DOHH2 (cell line): Measurements from ENCODE around the gene PCDH17.

Experiments
- H3F3A ChIP-seq: fragments of 200-600 bp; sonication (generic), shearing (Covaris generic); 2 replicates; pipeline ENCODE4 v1.6.0; 2016; ENCODE audit warnings: antibody characterized with exemption, mild to moderate bottlenecking; ENCODE audit not compliant: control insufficient read depth, insufficient read depth
- H3K27ac ChIP-seq: fragments of 200-600 bp; sonication (generic); 2 replicates; pipeline ENCODE4 v1.5.1; 2014; ENCODE audit warnings: low read depth, mild to moderate bottlenecking, low read length, moderate library complexity
- H3K27me3 ChIP-seq: fragments of 200-600 bp; sonication (generic); 2 replicates; pipeline ENCODE4 v1.6.1; 2014; ENCODE audit warnings: mild to moderate bottlenecking, low read length, mixed read lengths; ENCODE audit not compliant: control insufficient read depth
- H3K36me3 ChIP-seq: fragments of 200-600 bp; sonication (generic); 2 replicates; pipeline ENCODE4 v1.6.1; 2014; ENCODE audit warnings: mild to moderate bottlenecking, low read length, moderate library complexity, mixed read lengths; ENCODE audit not compliant: control insufficient read depth
- H3K4me1 ChIP-seq: fragments of 200-600 bp; sonication (generic); 2 replicates; pipeline ENCODE4 v1.6.1; 2014; ENCODE audit warnings: mild to moderate bottlenecking, low read length, mixed read lengths; ENCODE audit not compliant: control insufficient read depth
- H3K4me2 ChIP-seq: fragments of 200-600 bp; sonication (generic); 2 replicates; pipeline ENCODE4 v1.6.0; 2014; ENCODE audit warnings: mild to moderate bottlenecking, low read length, moderate library complexity
- H3K4me3 ChIP-seq: fragments of 200-600 bp; sonication (generic); 2 replicates; pipeline ENCODE4 v1.5.1; 2014; ENCODE audit warnings: mild to moderate bottlenecking, low read length, mixed read lengths
- H3K79me2 ChIP-seq: fragments of 200-600 bp; sonication (generic); 2 replicates; pipeline ENCODE4 v1.6.1; 2014; ENCODE audit warnings: mild to moderate bottlenecking, low read length, mixed read lengths; ENCODE audit not compliant: control insufficient read depth
- H3K9me2 ChIP-seq: fragments of 200-600 bp; sonication (generic); replicated peaks from 2 replicates; pipeline ENCODE4 v1.6.1; 2014; ENCODE audit warnings: mild to moderate bottlenecking, low read length, mixed read lengths; ENCODE audit not compliant: control insufficient read depth
- H3K9me3 ChIP-seq: fragments of 200-600 bp; sonication (generic); 2 replicates; pipeline ENCODE4 v1.6.1; 2014; ENCODE audit warnings: antibody characterized with exemption, low read length, mixed read lengths; ENCODE audit not compliant: control insufficient read depth, insufficient read depth
- H4K20me1 ChIP-seq: fragments of 200-600 bp; sonication (generic); 2 replicates; pipeline ENCODE4 v1.6.0; 2014; ENCODE audit warnings: low read depth, mild to moderate bottlenecking, antibody characterized with exemption, low read length, moderate library complexity; ENCODE audit not compliant: control insufficient read depth, insufficient read depth
- EZH2phosphoT487 ChIP-seq: fragments of 200-600 bp; sonication (generic); IDR thresholded peaks from 2 replicates; pipeline ENCODE4 v1.6.1; 2017; ENCODE audit warnings: borderline replicate concordance, mild to moderate bottlenecking, antibody characterized with exemption, low read length, moderate library complexity, mixed read lengths
- TF ChIP-seq, protein P1 (sequence below): fragments of 200-600 bp; sonication (generic); IDR thresholded peaks from one replicate; pipeline ENCODE4 v1.5.1; 2014; ENCODE audit warnings: antibody characterized with exemption, mild to moderate bottlenecking, low read depth, low read length; ENCODE audit not compliant: poor library complexity, severe bottlenecking

PCDH17 gene

DNA sequence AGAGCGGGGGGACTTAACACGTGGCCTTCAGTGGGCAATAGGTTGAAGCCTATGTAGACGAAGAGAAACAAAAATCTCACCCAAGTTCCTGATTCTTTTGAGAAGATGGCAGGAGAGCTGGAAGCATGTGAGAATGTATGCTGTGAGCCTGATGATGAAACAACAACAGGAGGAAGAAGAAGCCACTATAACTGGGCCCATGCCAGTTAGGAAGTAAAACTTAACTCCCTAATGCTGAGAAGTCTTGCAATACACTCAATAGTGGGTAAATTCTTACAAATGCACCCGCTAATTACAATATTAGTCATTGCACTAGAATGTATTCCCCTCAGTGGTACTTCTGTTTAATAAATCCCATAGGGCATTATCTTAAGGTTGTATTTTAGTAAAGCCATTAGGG lies 9.1 kb downstream of the PCDH17 start:
- TF ChIP-seq, protein P1, sequence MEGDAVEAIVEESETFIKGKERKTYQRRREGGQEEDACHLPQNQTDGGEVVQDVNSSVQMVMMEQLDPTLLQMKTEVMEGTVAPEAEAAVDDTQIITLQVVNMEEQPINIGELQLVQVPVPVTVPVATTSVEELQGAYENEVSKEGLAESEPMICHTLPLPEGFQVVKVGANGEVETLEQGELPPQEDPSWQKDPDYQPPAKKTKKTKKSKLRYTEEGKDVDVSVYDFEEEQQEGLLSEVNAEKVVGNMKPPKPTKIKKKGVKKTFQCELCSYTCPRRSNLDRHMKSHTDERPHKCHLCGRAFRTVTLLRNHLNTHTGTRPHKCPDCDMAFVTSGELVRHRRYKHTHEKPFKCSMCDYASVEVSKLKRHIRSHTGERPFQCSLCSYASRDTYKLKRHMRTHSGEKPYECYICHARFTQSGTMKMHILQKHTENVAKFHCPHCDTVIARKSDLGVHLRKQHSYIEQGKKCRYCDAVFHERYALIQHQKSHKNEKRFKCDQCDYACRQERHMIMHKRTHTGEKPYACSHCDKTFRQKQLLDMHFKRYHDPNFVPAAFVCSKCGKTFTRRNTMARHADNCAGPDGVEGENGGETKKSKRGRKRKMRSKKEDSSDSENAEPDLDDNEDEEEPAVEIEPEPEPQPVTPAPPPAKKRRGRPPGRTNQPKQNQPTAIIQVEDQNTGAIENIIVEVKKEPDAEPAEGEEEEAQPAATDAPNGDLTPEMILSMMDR: no peak
- no peak for TF ChIP-seq EZH2phosphoT487
- Histone ChIP-seq H3K9me3 (no peaks in the 10 kb centered on the region), H4K20me1 (no peaks in the 10 kb centered on the region), H3K4me2 (no peak overlapping the region), H3K4me3 (no peak overlapping the region), H3K4me1 (no peaks in the 10 kb centered on the region), H3K27ac (no peak overlapping the region), H3K9me2 (no peaks in the 10 kb centered on the region), H3K27me3 (no peaks in the 10 kb centered on the region), H3K36me3 (no peaks in the 10 kb centered on the region), H3F3A (no peaks in the 10 kb centered on the region), H3K79me2 (no peaks in the 10 kb centered on the region)

DNA sequence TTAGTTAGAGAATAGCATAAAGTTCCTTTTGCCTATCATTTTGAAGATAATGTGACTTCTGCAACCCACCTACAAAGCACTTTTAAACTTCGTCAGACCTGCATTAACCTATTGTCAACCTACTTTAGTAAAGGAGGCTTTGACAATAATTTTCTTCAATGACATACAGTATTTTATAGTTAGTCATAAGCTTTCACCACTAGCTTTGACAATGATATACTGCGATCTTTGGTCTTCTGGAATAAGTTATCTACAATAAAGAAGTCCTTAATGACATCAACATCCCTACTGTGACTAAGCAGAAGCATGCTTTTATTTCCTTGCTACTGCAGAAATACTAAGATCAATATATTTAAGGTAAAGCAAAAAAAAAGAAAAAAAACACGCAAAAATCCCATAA lies 9.5 kb downstream of the PCDH17 start:
- H3K27ac ChIP-seq: no peak overlapping the region
- H4K20me1 ChIP-seq: no peaks in the 10 kb centered on the region
- no peaks in the 10 kb centered on the region for H3K27me3 ChIP-seq
- no peaks in the 10 kb centered on the region for H3F3A ChIP-seq
- H3K4me2 ChIP-seq: no peak overlapping the region
- no peaks in the 10 kb centered on the region for H3K36me3 ChIP-seq
- H3K4me1 ChIP-seq: no peaks in the 10 kb centered on the region
- no peak overlapping the region for H3K4me3 ChIP-seq
- no peaks in the 10 kb centered on the region for H3K9me3 ChIP-seq
- TF ChIP-seq, protein P1: no peak
- TF ChIP-seq EZH2phosphoT487: no peak
- no peaks in the 10 kb centered on the region for H3K79me2 ChIP-seq
- H3K9me2 ChIP-seq: no peaks in the 10 kb centered on the region

DNA sequence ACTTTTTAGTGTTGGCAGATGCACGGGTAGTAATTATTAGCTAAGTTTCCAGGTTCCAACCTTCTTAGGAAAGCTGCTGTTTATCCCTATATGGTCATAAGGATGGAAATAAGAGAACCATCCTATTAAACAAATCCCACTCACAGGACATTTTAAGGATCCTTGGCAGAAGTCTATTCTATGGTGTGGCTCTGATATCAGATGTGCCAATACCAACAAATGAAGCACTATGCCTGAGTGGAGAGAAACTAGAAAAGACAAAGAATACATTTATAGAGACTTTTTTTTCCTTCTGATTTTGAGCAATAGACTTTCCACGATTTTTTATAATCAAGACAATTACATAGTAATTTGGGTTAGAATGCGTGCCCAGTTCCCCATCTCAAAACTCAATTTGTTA lies 12.6 kb downstream of the PCDH17 start:
- H3K4me1 ChIP-seq: no peaks in the 10 kb centered on the region

More for the DNA sequence above, 12.6 kb downstream of the PCDH17 start:
- TF ChIP-seq, protein P1: no peak
- no peak for TF ChIP-seq EZH2phosphoT487
- no peak overlapping the region for H3K4me3 ChIP-seq
- H4K20me1 ChIP-seq: no peaks in the 10 kb centered on the region
- no peaks in the 10 kb centered on the region for H3F3A ChIP-seq
- H3K4me2 ChIP-seq: no peak overlapping the region
- no peaks in the 10 kb centered on the region for H3K27me3 ChIP-seq
- no peaks in the 10 kb centered on the region for H3K9me3 ChIP-seq
- no peaks in the 10 kb centered on the region for H3K36me3 ChIP-seq
- H3K9me2 ChIP-seq: no peaks in the 10 kb centered on the region
- no peaks in the 10 kb centered on the region for H3K79me2 ChIP-seq
- H3K27ac ChIP-seq: no peak overlapping the region
